DND-41 (cell line): ENCODE results near the gene CD34.

Experiments used
- CTCF ChIP-seq: IDR thresholded peaks from 2 replicates; pipeline ENCODE4 v1.5.1; 2012; ENCODE audit warnings: borderline replicate concordance, low read length, moderate library complexity, mild to moderate bottlenecking; ENCODE audit not compliant: poor library complexity, severe bottlenecking; ENCODE audit errors: extremely low read depth
- EZH2 ChIP-seq: IDR thresholded peaks from 3 replicates; pipeline ENCODE4 v1.6.1; 2012; ENCODE audit warnings: borderline replicate concordance, low read depth, mild to moderate bottlenecking, moderate library complexity, low read length, inconsistent platforms; ENCODE audit not compliant: severe bottlenecking

- TF ChIP-seq CTCF (no peak), EZH2 (no peak)
These were observed 22.4 kb upstream of the CD34 start for GRCh38 chr1:207933205-207933800.
